K562 (cell line): ENCODE data around the gene TCF4. TPM values are rescaled to one million over a fixed set of nuclear protein-coding genes. Genes with fewer than 3 reads are reported as not detected.

Source experiments
- ATAC-seq: fragments of 200-7000 bp; cut with Tn5 transposase; 3 replicates; pipeline ENCODE4 v1.9.1; 2020; ENCODE audit warnings: moderate library complexity
- BruUV-seq: library from RNA; stranded (reverse); fragments of 400-500 nt; replicated peaks from 2 replicates; lab custom pipeline; 2021; lab: Mats Ljungman, UMichigan
- CTCF ChIA-PET: fragments of 300-600 bp; formaldehyde crosslinking; extraction: SDS; loops from one replicate; lab custom pipeline; 2021; ENCODE audit warnings: low intra/inter-chr PET ratio; lab: Yijun Ruan, JAX
- POLR2A ChIA-PET: fragments of 300-600, 350-650 bp; sonication (Branson Sonifier 250); formaldehyde crosslinking; extraction: SDS; loops from one replicate; lab custom pipeline; 2021; ENCODE audit warnings: antibody characterized with exemption, inconsistent platforms; lab: Yijun Ruan, JAX
- DNase-seq, 4 experiments: peaks; one replicate each; pipeline versions ENCODE4 v3.0.0 to v3.0.0-alpha.2; 2011 to 2018; ENCODE audit warnings: low spot score in 3 of 4, mixed read lengths in 3 of 4; ENCODE audit errors: extremely low read depth in 1 of 4
- FAIRE-seq: peaks from 2 replicates; lab custom pipeline; 2011; peaks lifted over from hg19 to GRCh38; lab: Jason Lieb, UNC
- H2AFZ ChIP-seq: 2 replicates; pipeline ENCODE4 v1.6.0; 2011; ENCODE audit warnings: low read depth, low read length, control low read depth, inconsistent platforms
- H3K27ac ChIP-seq: fragments of 200-600 bp; 3 replicates; pipeline ENCODE4 v1.8.0; 2011; ENCODE audit warnings: low read depth, mild to moderate bottlenecking, control low read depth, inconsistent platforms, low read length, moderate library complexity, mixed read lengths; ENCODE audit errors: extremely low read depth
- H3K27me3 ChIP-seq, 2 experiments: fragments of 300-600 bp in 1 of 2; 2 replicates in 1 of 2; 3 replicates in 1 of 2; pipeline versions ENCODE4 v1.6.0 to v1.8.0; 2011; ENCODE audit warnings: inconsistent platforms in 2 of 2, low read length in 2 of 2, mild to moderate bottlenecking in 1 of 2, mixed read lengths in 1 of 2, moderate library complexity in 1 of 2; ENCODE audit not compliant: control insufficient read depth in 2 of 2, insufficient read depth in 2 of 2
- H3K36me3 ChIP-seq: fragments of 300-600 bp; 3 replicates; pipeline ENCODE4 v1.8.0; 2011; ENCODE audit warnings: mild to moderate bottlenecking, low read length, inconsistent platforms; ENCODE audit not compliant: control insufficient read depth, insufficient read depth
- H3K4me1 ChIP-seq, 2 experiments: fragments of 200-600 bp in 1 of 2; replicated peaks in 1 of 2; 2 replicates in 1 of 2; 3 replicates in 1 of 2; pipeline versions ENCODE4 v1.5.1 to v1.8.0; 2011; ENCODE audit warnings: inconsistent platforms in 2 of 2, low read length in 2 of 2, mild to moderate bottlenecking in 1 of 2, mixed read lengths in 1 of 2, moderate library complexity in 1 of 2; ENCODE audit not compliant: control insufficient read depth in 2 of 2, insufficient read depth in 2 of 2
- H3K4me2 ChIP-seq: 2 replicates; pipeline ENCODE4 v1.6.1; 2011; ENCODE audit warnings: low read length, control low read depth, inconsistent platforms, mixed read lengths; ENCODE audit not compliant: insufficient read depth
- H3K4me3 ChIP-seq: fragments of 200-600 bp; sonication (generic), shearing (Covaris generic); 2 replicates; pipeline ENCODE4 v1.5.1; 2016; ENCODE audit warnings: control low read depth, inconsistent platforms
- H3K79me2 ChIP-seq: fragments of 200-600 bp; 3 replicates; pipeline ENCODE4 v1.8.0; 2011; ENCODE audit warnings: low read length, inconsistent platforms; ENCODE audit not compliant: control insufficient read depth, insufficient read depth
- H3K9ac ChIP-seq, 2 experiments: 2 replicates each; pipeline versions ENCODE4 v1.6.0 to v1.6.1; 2011; ENCODE audit warnings: low read depth in 2 of 2, low read length in 2 of 2, control low read depth in 1 of 2, inconsistent platforms in 1 of 2, mild to moderate bottlenecking in 1 of 2, mixed read lengths in 1 of 2; ENCODE audit not compliant: insufficient read depth in 1 of 2
- H3K9me1 ChIP-seq: one replicate; pipeline ENCODE4 v1.6.0; 2011; ENCODE audit warnings: inconsistent platforms, mild to moderate bottlenecking, low read length, moderate library complexity; ENCODE audit not compliant: control insufficient read depth, insufficient read depth
- H3K9me3 ChIP-seq: replicated peaks from 2 replicates; pipeline ENCODE4 v1.5.1; 2011; ENCODE audit warnings: low read depth, low read length, inconsistent platforms; ENCODE audit not compliant: control insufficient read depth, insufficient read depth
- H4K20me1 ChIP-seq: replicated peaks from 2 replicates; pipeline ENCODE4 v1.6.1; 2011; ENCODE audit warnings: low read length, inconsistent platforms, mixed read lengths; ENCODE audit not compliant: control insufficient read depth, insufficient read depth
- ARID2 ChIP-seq: fragments of 450-650 bp; IDR thresholded peaks from 2 replicates; pipeline ENCODE4 v1.6.1; 2017; ENCODE audit warnings: antibody characterized with exemption, mild to moderate bottlenecking
- CTBP1 ChIP-seq: fragments of 450-650 bp; IDR thresholded peaks from 2 replicates; pipeline ENCODE4 v1.6.1; 2016; ENCODE audit warnings: borderline replicate concordance
- FOXA3 ChIP-seq, 2 experiments: fragments of 450-650 bp in 1 of 2; sonication (generic) in 1 of 2; formaldehyde crosslinking; IDR thresholded peaks in 1 of 2; conservative IDR thresholded peaks in 1 of 2; 2 replicates each; pipeline versions ENCODE4 v1.4.0 to v1.8.0; 2020 to 2022; ENCODE audit warnings: mild to moderate bottlenecking in 2 of 2, missing genetic modification reagents in 1 of 2
- FOXM1 ChIP-seq, 2 experiments: fragments of 450-650 bp in 1 of 2; sonication (generic) in 1 of 2; formaldehyde crosslinking in 1 of 2; IDR thresholded peaks; 2 replicates each; pipeline versions ENCODE4 v1.6.1 to v1.9.0; 2017 to 2022; ENCODE audit warnings: low read depth in 2 of 2, mild to moderate bottlenecking in 2 of 2, missing genetic modification reagents in 1 of 2, moderate library complexity in 1 of 2
- KLF13 ChIP-seq: fragments of 450-650 bp; IDR thresholded peaks from 2 replicates; pipeline ENCODE4 v1.6.1; 2016; ENCODE audit warnings: missing genetic modification characterization, low read depth, mild to moderate bottlenecking, missing compliant biosample characterization, moderate library complexity, borderline replicate concordance
- NCOR1 ChIP-seq: fragments of 450-650 bp; IDR thresholded peaks from 2 replicates; pipeline ENCODE4 v1.6.1; 2016; ENCODE audit warnings: mild to moderate bottlenecking, moderate library complexity
- PCBP2 ChIP-seq: fragments of 200-400 bp; formaldehyde crosslinking; IDR thresholded peaks from 2 replicates; pipeline ENCODE4 v1.6.1; 2018; ENCODE audit warnings: low read length, low read depth, mild to moderate bottlenecking, moderate library complexity; ENCODE audit not compliant: poor library complexity, severe bottlenecking
- TSC22D4 ChIP-seq: fragments of 450-650 bp; IDR thresholded peaks from 2 replicates; pipeline ENCODE4 v1.6.1; 2016; ENCODE audit warnings: missing genetic modification characterization, missing biosample characterization, control low read depth
- ZBTB7A ChIP-seq: IDR thresholded peaks from 2 replicates; pipeline ENCODE4 v1.6.1; 2011; ENCODE audit warnings: low read depth, mild to moderate bottlenecking, low read length, moderate library complexity, borderline replicate concordance; ENCODE audit not compliant: control insufficient read depth
- WGBS: fragments of 100-300 bp; shearing (Covaris generic); methylation state at CpG from one replicate; pipeline ENCODE4 v1.1.6; 2016; ENCODE audit warnings: low coverage, mixed read lengths; ENCODE audit not compliant: insufficient coverage; ENCODE audit errors: missing lambda C conversion rate; 5-methylcytosine and 5-hydroxymethylcytosine counted together
- in situ Hi-C: fragments of 300-500 bp; cut with MboI; formaldehyde crosslinking; loops from 4 replicates; pipeline ENCODE4 v1.15.0; 2018; ENCODE audit warnings: inconsistent platforms, mixed read lengths
- intact Hi-C: fragments of 100-400 bp; cut with micrococcal nuclease; formaldehyde crosslinking; loops from 2 replicates; pipeline ENCODE4 v1.14.2; 2022
- polyA plus RNA-seq, 8 experiments: library from polyadenylated mRNA; depleted of rRNA in 4 of 8; stranded (reverse) in 5 of 8; unstranded in 3 of 8; fragments of >200 nt; fragmentation: Nextera tagmentation in 2 of 8; fragmentation: Illumina TruSeq in 1 of 8; extraction: Ambion mirVana in 2 of 8; extraction: Trizol in 1 of 8; gene quantifications; 2 replicates each; pipeline versions ENCODE4 v1.2.1 to v1.2.3, GENCODE V29; 2011 to 2014; ENCODE audit warnings: inconsistent platforms in 1 of 8, missing spikeins in 1 of 8
- total RNA-seq, 7 experiments: library from RNA; depleted of rRNA in 6 of 7; stranded (reverse); fragments of >200 nt in 6 of 7; fragmentation: Illumina TruSeq in 2 of 7; extraction: Trizol in 2 of 7; gene quantifications; 2 replicates each; pipeline versions ENCODE4 v1.2.1 to v1.2.3, GENCODE V29; 2011 to 2021; ENCODE audit warnings: low replicate concordance in 1 of 7
- TF ChIP-seq, protein P1 (sequence below): fragments of 450-650 bp; formaldehyde crosslinking; IDR thresholded peaks from 2 replicates; pipeline ENCODE4 v1.4.0; 2022; ENCODE audit warnings: mild to moderate bottlenecking, moderate library complexity
- TF ChIP-seq, protein P2 (sequence below): IDR thresholded peaks from 3 replicates; pipeline ENCODE4 v1.6.1; 2011; ENCODE audit warnings: borderline replicate concordance, mild to moderate bottlenecking; ENCODE audit not compliant: insufficient read length, insufficient read depth
- TF ChIP-seq, protein P3 (sequence below): fragments of 250-450 bp; sonication (Bioruptor Pico); IDR thresholded peaks from 2 replicates; pipeline ENCODE4 v1.5.1; 2021; ENCODE audit warnings: mild to moderate bottlenecking

The TCF4 gene
- total and polyA plus RNA-seq, 9 of the 15 experiments (the other 6 are each of a cell fraction or from before 2014, with no cell fraction given), result 4.8 to 24.7 (median 15.2) TPM

DNA sequence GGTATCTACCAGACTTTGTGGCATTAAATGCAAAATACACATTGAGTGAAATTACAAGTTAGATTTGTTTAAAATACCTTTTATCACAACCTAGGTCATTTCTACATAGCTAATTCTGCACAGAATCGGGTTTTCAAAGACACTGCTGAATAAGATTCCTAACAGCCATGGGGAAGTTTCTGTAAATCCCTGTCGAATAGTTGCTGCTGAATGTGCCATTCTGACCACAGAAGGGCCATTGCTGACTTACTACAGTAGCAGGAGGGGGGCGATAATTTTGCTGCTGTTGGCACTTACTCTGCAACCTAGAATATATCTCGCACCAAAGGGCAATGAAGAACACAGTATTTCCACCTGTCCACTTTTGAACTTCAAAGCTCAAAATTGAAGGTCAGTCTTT lies 232.8 kb downstream of the TCF4 start:
- FAIRE-seq (no peak), ATAC-seq (no peak), DNase-seq (no peak)
- H3K4me3 ChIP-seq, result no peak overlapping the region
- H3K79me2 ChIP-seq, result no peaks in the 10 kb centered on the region
- 66% methylated on average over 4 of the region's 4 CpGs for WGBS
- ChIA-PET CTCF (no interaction called here), POLR2A (interaction anchor here (1.1 to 1.3 kb wide), 2 partner anchors 10 to 29 kb away, joined by 4 read pairs; no protein-coding TSS in a partner anchor)
- no peak overlapping the region for H2AFZ ChIP-seq
- BruUV-seq, result no TSS peak
- H3K9ac ChIP-seq, result no peak overlapping the region
- H3K27me3 ChIP-seq, result no peaks in the 10 kb centered on the region
- no peaks in the 10 kb centered on the region for H3K9me1 ChIP-seq
- H3K4me2 ChIP-seq, result no peak overlapping the region
- no peaks in the 10 kb centered on the region for H3K36me3 ChIP-seq
- no peaks in the 10 kb centered on the region for H4K20me1 ChIP-seq
- no peak overlapping the region for H3K27ac ChIP-seq
- H3K9me3 ChIP-seq, result no peaks in the 10 kb centered on the region
- H3K4me1 ChIP-seq, result no peaks in the 10 kb centered on the region
- intact Hi-C loops, result no loop called here
- in situ Hi-C loops, result no loop called here
- TF ChIP-seq ARID2 (no peak), FOXM1 (IDR thresholded peaks at IDR 0.05; ENCODE audit: low read depth) (no peak), FOXM1 (CRISPR knock-in tag; IDR thresholded peaks at IDR 0.05; ENCODE audit: low read depth) (no peak), TSC22D4 (tag) (no peak), PCBP2 (no peak), ZBTB7A (no peak), CTBP1 (no peak), FOXA3 (CRISPR knock-in tag; conservative IDR thresholded peaks at IDR 0.05 in 1 of 2, IDR thresholded peaks at IDR 0.05 in 1 of 2) (no peak), KLF13 (tag) (no peak), NCOR1 (no peak)
- TF ChIP-seq, protein P1, sequence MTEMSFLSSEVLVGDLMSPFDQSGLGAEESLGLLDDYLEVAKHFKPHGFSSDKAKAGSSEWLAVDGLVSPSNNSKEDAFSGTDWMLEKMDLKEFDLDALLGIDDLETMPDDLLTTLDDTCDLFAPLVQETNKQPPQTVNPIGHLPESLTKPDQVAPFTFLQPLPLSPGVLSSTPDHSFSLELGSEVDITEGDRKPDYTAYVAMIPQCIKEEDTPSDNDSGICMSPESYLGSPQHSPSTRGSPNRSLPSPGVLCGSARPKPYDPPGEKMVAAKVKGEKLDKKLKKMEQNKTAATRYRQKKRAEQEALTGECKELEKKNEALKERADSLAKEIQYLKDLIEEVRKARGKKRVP, result no peak
- TF ChIP-seq, protein P2, sequence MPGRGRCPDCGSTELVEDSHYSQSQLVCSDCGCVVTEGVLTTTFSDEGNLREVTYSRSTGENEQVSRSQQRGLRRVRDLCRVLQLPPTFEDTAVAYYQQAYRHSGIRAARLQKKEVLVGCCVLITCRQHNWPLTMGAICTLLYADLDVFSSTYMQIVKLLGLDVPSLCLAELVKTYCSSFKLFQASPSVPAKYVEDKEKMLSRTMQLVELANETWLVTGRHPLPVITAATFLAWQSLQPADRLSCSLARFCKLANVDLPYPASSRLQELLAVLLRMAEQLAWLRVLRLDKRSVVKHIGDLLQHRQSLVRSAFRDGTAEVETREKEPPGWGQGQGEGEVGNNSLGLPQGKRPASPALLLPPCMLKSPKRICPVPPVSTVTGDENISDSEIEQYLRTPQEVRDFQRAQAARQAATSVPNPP, result no peak
- TF ChIP-seq, protein P3, sequence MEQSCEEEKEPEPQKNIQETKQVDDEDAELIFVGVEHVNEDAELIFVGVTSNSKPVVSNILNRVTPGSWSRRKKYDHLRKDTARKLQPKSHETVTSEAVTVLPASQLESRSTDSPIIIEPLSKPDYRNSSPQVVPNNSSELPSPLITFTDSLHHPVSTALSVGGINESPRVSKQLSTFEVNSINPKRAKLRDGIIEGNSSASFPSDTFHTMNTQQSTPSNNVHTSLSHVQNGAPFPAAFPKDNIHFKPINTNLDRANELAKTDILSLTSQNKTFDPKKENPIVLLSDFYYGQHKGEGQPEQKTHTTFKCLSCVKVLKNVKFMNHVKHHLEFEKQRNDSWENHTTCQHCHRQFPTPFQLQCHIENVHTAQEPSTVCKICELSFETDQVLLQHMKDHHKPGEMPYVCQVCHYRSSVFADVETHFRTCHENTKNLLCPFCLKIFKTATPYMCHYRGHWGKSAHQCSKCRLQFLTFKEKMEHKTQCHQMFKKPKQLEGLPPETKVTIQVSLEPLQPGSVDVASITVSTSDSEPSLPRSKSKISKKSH (CRISPR knock-in tag), result no peak
